Measurements from ENCODE around the gene PRDX5.

Gene PRDX5

GRCh38 chr11:64297699-64298358 is 20.1 kb upstream of the PRDX5 start:
- Histone ChIP-seq H3K27me3 (ENCODE audit: insufficient read depth, low read length, poor library complexity, severe bottlenecking) (peaks cover 5% of the 10 kb centered on the region), H3K36me3 (ENCODE audit: insufficient read depth, low read length) (no peaks in the 10 kb centered on the region), H3K9me2 (replicated peaks; ENCODE audit: low read depth, low read length) (no peaks in the 10 kb centered on the region), H3K79me2 (ENCODE audit: insufficient read depth, low read length) (no peaks in the 10 kb centered on the region), H3K9ac (ENCODE audit: low read depth, low read length, poor library complexity, severe bottlenecking) (no peak overlapping the region), H4K20me1 (ENCODE audit: insufficient read depth, low read length, poor library complexity, severe bottlenecking) (no peaks in the 10 kb centered on the region), H3K4me3 (ENCODE audit: low read length, poor library complexity, severe bottlenecking) (no peak overlapping the region), H3K9me3 (ENCODE audit: insufficient read depth, low read depth, low read length) (no peaks in the 10 kb centered on the region), H3K4me1 (ENCODE audit: insufficient read depth, low read length, poor library complexity, severe bottlenecking) (peaks cover 6% of the 10 kb centered on the region), H3F3A (ENCODE audit: low read depth) (no peaks in the 10 kb centered on the region), H3K4me2 (ENCODE audit: low read depth, low read length, poor library complexity, severe bottlenecking) (no peak overlapping the region), H2AFZ (ENCODE audit: low read length) (no peak overlapping the region)
- TF ChIP-seq CTCF (conservative IDR thresholded peaks at IDR 0.05; ENCODE audit: low read length) (no peak), EZH2phosphoT487 (IDR thresholded peaks at IDR 0.05; ENCODE audit: borderline replicate concordance) (no peak)

GRCh38 chr11:64298966-64299846 is 18.7 kb upstream of the PRDX5 start:
- no peak overlapping the region for H2AFZ ChIP-seq (ENCODE audit: low read length)

More at GRCh38 chr11:64298966-64299846, 18.7 kb upstream of the PRDX5 start:
- Histone ChIP-seq H3K4me1 (ENCODE audit: insufficient read depth, low read length, poor library complexity, severe bottlenecking) (peaks cover 12% of the 10 kb centered on the region), H3K9me2 (replicated peaks; ENCODE audit: low read depth, low read length) (no peaks in the 10 kb centered on the region), H3K4me3 (ENCODE audit: low read length, poor library complexity, severe bottlenecking) (no peak overlapping the region), H3K4me2 (ENCODE audit: low read depth, low read length, poor library complexity, severe bottlenecking) (no peak overlapping the region), H3K9ac (ENCODE audit: low read depth, low read length, poor library complexity, severe bottlenecking) (no peak overlapping the region), H3K27me3 (ENCODE audit: insufficient read depth, low read length, poor library complexity, severe bottlenecking) (peaks cover 5% of the 10 kb centered on the region), H4K20me1 (ENCODE audit: insufficient read depth, low read length, poor library complexity, severe bottlenecking) (no peaks in the 10 kb centered on the region), H3K36me3 (ENCODE audit: insufficient read depth, low read length) (no peaks in the 10 kb centered on the region), H3K9me3 (ENCODE audit: insufficient read depth, low read depth, low read length) (no peaks in the 10 kb centered on the region), H3F3A (ENCODE audit: low read depth) (no peaks in the 10 kb centered on the region), H3K79me2 (ENCODE audit: insufficient read depth, low read length) (no peaks in the 10 kb centered on the region)
- TF ChIP-seq EZH2phosphoT487 (IDR thresholded peaks at IDR 0.05; ENCODE audit: borderline replicate concordance) = no peak
- no peak for TF ChIP-seq CTCF (conservative IDR thresholded peaks at IDR 0.05; ENCODE audit: low read length)
